Activated CD8-positive, alpha-beta memory T cell treated with anti-CD3 and anti-CD28 coated beads, Interleukin-2, amount 50 U/mL, for 4 hours (primary cell): ENCODE data around the gene EHMT2.
"Not testable (repeated sequence)": the region's sequence is repeated elsewhere in the genome, so short reads cannot be mapped to it uniquely, and the experiment has no call there.

Experiments
- DNase-seq: peaks from one replicate; pipeline ENCODE4 v3.0.0-alpha.2; 2020

The EHMT2 gene

GRCh38 chr6:31911826-31912585 is 14.5 kb upstream of the EHMT2 start:
- DNase-seq: no peak

GRCh38 chr6:31909298-31909697 is 11.8 kb upstream of the EHMT2 start:
- not testable (repeated sequence) for DNase-seq

- DNase-seq: no peak
Observed at GRCh38 chr6:31908791-31909190, 11.3 kb upstream of the EHMT2 start.

GRCh38 chr6:31908255-31908654 is 10.8 kb upstream of the EHMT2 start:
- DNase-seq: not testable (repeated sequence)

GRCh38 chr6:31907158-31907813 is 9.8 kb upstream of the EHMT2 start:
- no peak for DNase-seq

GRCh38 chr6:31906727-31907126 is 9.2 kb upstream of the EHMT2 start:
- not testable (repeated sequence) for DNase-seq

- no peak for DNase-seq
Observed at GRCh38 chr6:31906122-31906521, 8.6 kb upstream of the EHMT2 start.

- no peak for DNase-seq
Observed at GRCh38 chr6:31905041-31905440, 7.5 kb upstream of the EHMT2 start.

- no peak for DNase-seq
Observed at GRCh38 chr6:31903957-31904356, 6.5 kb upstream of the EHMT2 start.

GRCh38 chr6:31901953-31902643 is 4.6 kb upstream of the EHMT2 start, which contains the start of gene ZBTB12:
ZBTB12 (minus strand) TSS chr6:31902086; CDS start chr6:31901305, 781 bp downstream.
- peak; percentile 86 for DNase-seq

GRCh38 chr6:31901415-31901952 is 4.0 kb upstream of the EHMT2 start:
- DNase-seq: peak; percentile 76

GRCh38 chr6:31900917-31901414 is 3.5 kb upstream of the EHMT2 start:
- peak; percentile 22 for DNase-seq

- peak; percentile 21 for DNase-seq
Observed at GRCh38 chr6:31899882-31900722, 2.6 kb upstream of the EHMT2 start.

GRCh38 chr6:31899215-31899614 is 1.7 kb upstream of the EHMT2 start:
- no peak for DNase-seq

- peak; percentile 25 for DNase-seq
Observed at GRCh38 chr6:31898383-31899011, 999 bp upstream of the EHMT2 start.

- no peak for DNase-seq
Observed at GRCh38 chr6:31896856-31897611, 464 bp downstream of the EHMT2 start.

GRCh38 chr6:31896493-31896855 is 1.0 kb downstream of the EHMT2 start:
- no peak for DNase-seq

- no peak for DNase-seq
Observed at GRCh38 chr6:31892821-31893220, 4.7 kb downstream of the EHMT2 start.

- DNase-seq: no peak
Observed at GRCh38 chr6:31889331-31889972, 8.0 kb downstream of the EHMT2 start.
